Mesenchymal stem cell (in vitro differentiated cells and primary cell): ENCODE data around the gene ABHD17C.

Experiments used
- DNase-seq: peaks from one replicate; pipeline ENCODE4 v3.0.0-alpha.2; 2013
- H2AFZ ChIP-seq: one replicate; pipeline ENCODE4 v1.6.1; 2013; ENCODE audit warnings: low read depth, mild to moderate bottlenecking, control low read depth, inconsistent platforms, low read length, moderate library complexity
- H2AK5ac ChIP-seq: 2 replicates; pipeline ENCODE4 v1.6.1; 2013; ENCODE audit warnings: low read length, moderate library complexity, mild to moderate bottlenecking, inconsistent platforms; ENCODE audit not compliant: severe bottlenecking
- H2BK120ac ChIP-seq: one replicate; pipeline ENCODE4 v1.6.1; 2013; ENCODE audit warnings: low read depth, mild to moderate bottlenecking, inconsistent platforms, low read length, moderate library complexity
- H2BK12ac ChIP-seq, 2 experiments: one replicate each; pipeline ENCODE4 v1.6.1; 2013; ENCODE audit warnings: inconsistent platforms in 2 of 2, low read length in 2 of 2, mild to moderate bottlenecking in 2 of 2, moderate library complexity in 2 of 2, control low read depth in 1 of 2
- H2BK15ac ChIP-seq: one replicate; pipeline ENCODE4 v1.6.1; 2013; ENCODE audit warnings: mild to moderate bottlenecking, low read depth, inconsistent platforms; ENCODE audit not compliant: poor library complexity, severe bottlenecking
- H2BK5ac ChIP-seq: 2 replicates; pipeline ENCODE4 v1.6.1; 2013; ENCODE audit warnings: low read depth, mild to moderate bottlenecking, low read length, control low read depth, inconsistent platforms; ENCODE audit not compliant: poor library complexity, severe bottlenecking
- H3K14ac ChIP-seq, 2 experiments: one replicate each; pipeline ENCODE4 v1.6.1; 2013; ENCODE audit warnings: inconsistent platforms in 2 of 2, low read length in 2 of 2, control low read depth in 1 of 2, mild to moderate bottlenecking in 1 of 2, moderate library complexity in 1 of 2
- H3K18ac ChIP-seq, 2 experiments: one replicate each; pipeline ENCODE4 v1.6.1; 2013; ENCODE audit warnings: inconsistent platforms in 2 of 2, low read length in 2 of 2, control low read depth in 1 of 2, low read depth in 1 of 2, mild to moderate bottlenecking in 1 of 2
- H3K23ac ChIP-seq, 2 experiments: one replicate each; pipeline ENCODE4 v1.6.1; 2013; ENCODE audit warnings: inconsistent platforms in 2 of 2, low read length in 2 of 2, mild to moderate bottlenecking in 2 of 2, moderate library complexity in 2 of 2, control low read depth in 1 of 2
- H3K27ac ChIP-seq: 2 replicates; pipeline ENCODE4 v1.5.1; 2013; ENCODE audit warnings: mild to moderate bottlenecking, moderate library complexity, low read length, control low read depth, inconsistent platforms; ENCODE audit not compliant: poor library complexity, severe bottlenecking
- H3K27me3 ChIP-seq, 2 experiments: 2 replicates each; pipeline versions ENCODE4 v1.6.1 to v1.7.0; 2013; ENCODE audit warnings: low read length in 2 of 2, mild to moderate bottlenecking in 2 of 2, moderate library complexity in 2 of 2, control low read depth in 1 of 2, inconsistent platforms in 1 of 2; ENCODE audit not compliant: control insufficient read depth in 1 of 2, insufficient read depth in 1 of 2
- H3K36me3 ChIP-seq, 2 experiments: 2 replicates each; pipeline versions ENCODE4 v1.6.1 to v1.7.0; 2013; ENCODE audit warnings: low read length in 2 of 2, control low read depth in 1 of 2, inconsistent platforms in 1 of 2, low read depth in 1 of 2, mild to moderate bottlenecking in 1 of 2; ENCODE audit not compliant: insufficient read depth in 2 of 2, control insufficient read depth in 1 of 2
- H3K4ac ChIP-seq, 2 experiments: one replicate each; pipeline ENCODE4 v1.6.1; 2013; ENCODE audit warnings: inconsistent platforms in 2 of 2, low read length in 2 of 2, mild to moderate bottlenecking in 2 of 2, moderate library complexity in 2 of 2, control low read depth in 1 of 2, low read depth in 1 of 2
- H3K4me1 ChIP-seq: 2 replicates; pipeline ENCODE4 v1.6.1; 2013; ENCODE audit warnings: low read depth, low read length, control low read depth; ENCODE audit not compliant: control insufficient read depth, insufficient read depth
- H3K4me2 ChIP-seq: 2 replicates; pipeline ENCODE4 v1.6.1; 2013; ENCODE audit warnings: low read length, mild to moderate bottlenecking, inconsistent platforms; ENCODE audit not compliant: poor library complexity, severe bottlenecking
- H3K4me3 ChIP-seq, 2 experiments: 2 replicates each; pipeline versions ENCODE4 v1.5.1 to v1.7.0; 2013; ENCODE audit warnings: low read length in 2 of 2, mild to moderate bottlenecking in 2 of 2, control low read depth in 1 of 2, low read depth in 1 of 2; ENCODE audit not compliant: insufficient read depth in 1 of 2
- H3K79me1 ChIP-seq: replicated peaks from 2 replicates; pipeline ENCODE4 v1.6.1; 2013; ENCODE audit warnings: mild to moderate bottlenecking, control low read depth, low read length, inconsistent platforms; ENCODE audit not compliant: poor library complexity, severe bottlenecking
- H3K9ac ChIP-seq: 2 replicates; pipeline ENCODE4 v1.7.0; 2013; ENCODE audit warnings: mild to moderate bottlenecking, low read length, moderate library complexity
- H3K9me3 ChIP-seq: 2 replicates; pipeline ENCODE4 v1.7.0; 2013; ENCODE audit warnings: mild to moderate bottlenecking, low read length; ENCODE audit not compliant: control insufficient read depth
- H4K8ac ChIP-seq: one replicate; pipeline ENCODE4 v1.6.1; 2013; ENCODE audit warnings: inconsistent platforms, mild to moderate bottlenecking, low read length, moderate library complexity
- H4K91ac ChIP-seq: one replicate; pipeline ENCODE4 v1.6.1; 2013; ENCODE audit warnings: mild to moderate bottlenecking, low read length, inconsistent platforms
- WGBS: methylation state at CpG from one replicate; pipeline ENCODE4 v1.1.7; 2013; ENCODE audit warnings: mixed read lengths; 5-methylcytosine and 5-hydroxymethylcytosine counted together

Gene ABHD17C

GRCh38 chr15:80679804-80680175 is 15.3 kb upstream of the ABHD17C start:
- peaks cover 5 to 12% of the 10 kb centered on the region in 2 experiments for H3K27me3 ChIP-seq
- H3K4ac ChIP-seq, result no peak overlapping the region
- H3K9ac ChIP-seq, result no peak overlapping the region
- no peak overlapping the region for H4K8ac ChIP-seq
- H2BK15ac ChIP-seq, result no peak overlapping the region
- no peak overlapping the region for H4K91ac ChIP-seq
- no peak overlapping the region for H3K4me3 ChIP-seq
- H3K36me3 ChIP-seq, result no peaks in the 10 kb centered on the region
- H3K4me1 ChIP-seq, result no peaks in the 10 kb centered on the region
- no peak overlapping the region for H2AFZ ChIP-seq
- no peak overlapping the region for H3K4me2 ChIP-seq
- H3K18ac ChIP-seq, result no peak overlapping the region
- H3K9me3 ChIP-seq, result no peaks in the 10 kb centered on the region
- no peak overlapping the region for H2BK5ac ChIP-seq
- H2BK12ac ChIP-seq, result no peak overlapping the region
- 72% methylated on average over 2 of the region's 2 CpGs for WGBS
- no peak overlapping the region for H2BK120ac ChIP-seq
- H3K14ac ChIP-seq, result no peak overlapping the region
- H2AK5ac ChIP-seq, result no peak overlapping the region
- no peak overlapping the region for H3K27ac ChIP-seq
- no peaks in the 10 kb centered on the region for H3K79me1 ChIP-seq
- H3K23ac ChIP-seq, result no peak overlapping the region
- no peak for DNase-seq

- Histone ChIP-seq H3K9me3 (no peaks in the 10 kb centered on the region), H2AFZ (no peak overlapping the region), H3K14ac (no peak overlapping the region), H2BK12ac (no peak overlapping the region), H4K91ac (no peak overlapping the region), H2BK5ac (no peak overlapping the region), H2BK120ac (no peak overlapping the region), H3K4me1 (no peaks in the 10 kb centered on the region), H3K27ac (no peak overlapping the region), H3K4me3 (no peak overlapping the region), H2BK15ac (no peak overlapping the region), H3K36me3 (no peaks in the 10 kb centered on the region), H3K18ac (no peak overlapping the region), H3K79me1 (no peaks in the 10 kb centered on the region), H3K27me3 (peaks cover 5 to 16% of the 10 kb centered on the region in 2 experiments), H3K4me2 (no peak overlapping the region), H2AK5ac (no peak overlapping the region), H3K9ac (no peak overlapping the region), H4K8ac (no peak overlapping the region), H3K23ac (no peak overlapping the region), H3K4ac (no peak overlapping the region)
- DNase-seq, result no peak
- WGBS, result 72% methylated on average over 4 of the region's 4 CpGs
Measured at GRCh38 chr15:80682201-80682600, 12.9 kb upstream of the ABHD17C start.

- Histone ChIP-seq H2BK12ac (no peak overlapping the region), H3K9me3 (no peaks in the 10 kb centered on the region), H3K27ac (no peak overlapping the region), H3K4me1 (no peaks in the 10 kb centered on the region), H4K8ac (no peak overlapping the region), H3K4ac (no peak overlapping the region), H3K9ac (no peak overlapping the region), H3K23ac (no peak overlapping the region), H3K79me1 (no peaks in the 10 kb centered on the region), H3K27me3 (peaks cover 5 to 16% of the 10 kb centered on the region in 2 experiments), H2BK15ac (no peak overlapping the region), H2AFZ (no peak overlapping the region), H2BK5ac (no peak overlapping the region), H2AK5ac (no peak overlapping the region), H3K14ac (no peak overlapping the region), H3K4me2 (no peak overlapping the region), H4K91ac (no peak overlapping the region), H2BK120ac (no peak overlapping the region), H3K36me3 (no peaks in the 10 kb centered on the region), H3K4me3 (no peak overlapping the region), H3K18ac (no peak overlapping the region)
- DNase-seq, result no peak
Measured at GRCh38 chr15:80684697-80685096, 10.4 kb upstream of the ABHD17C start.

- Histone ChIP-seq H3K9ac (no peak overlapping the region), H3K27me3 (peaks cover 5 to 16% of the 10 kb centered on the region in 2 experiments), H3K4me2 (no peak overlapping the region), H4K8ac (no peak overlapping the region), H2BK12ac (no peak overlapping the region), H3K18ac (no peak overlapping the region), H3K14ac (no peak overlapping the region), H3K9me3 (no peaks in the 10 kb centered on the region), H2BK5ac (no peak overlapping the region), H2AFZ (no peak overlapping the region), H3K27ac (no peak overlapping the region), H2AK5ac (no peak overlapping the region), H2BK15ac (no peak overlapping the region), H3K4me1 (no peaks in the 10 kb centered on the region), H3K23ac (no peak overlapping the region), H4K91ac (no peak overlapping the region), H3K4me3 (no peak overlapping the region), H3K36me3 (no peaks in the 10 kb centered on the region), H3K4ac (no peak overlapping the region), H2BK120ac (no peak overlapping the region), H3K79me1 (no peaks in the 10 kb centered on the region)
- no peak for DNase-seq
- 88% methylated on average over 1 of the region's 1 CpG for WGBS
Measured at GRCh38 chr15:80685628-80686027, 9.5 kb upstream of the ABHD17C start.
